GM13977 (cell line): ENCODE measurements around the gene MKX.

Source experiments
- DNase-seq: peaks from one replicate; pipeline ENCODE4 v3.0.0; 2012; ENCODE audit warnings: low spot score
- CTCF ChIP-seq: IDR thresholded peaks from 2 replicates; pipeline ENCODE4 v1.5.1; 2012; ENCODE audit warnings: mild to moderate bottlenecking, control low read depth; ENCODE audit not compliant: insufficient read depth; ENCODE audit errors: extremely low read depth, missing control alignments
- in situ Hi-C: fragments of 300-500 bp; cut with MboI; formaldehyde crosslinking; loops from one replicate; pipeline ENCODE4 v1.12.0; 2022; ENCODE audit warnings: low sequenced_read_pairs, low pct_unique_long_range_greater_than_20kb, mixed read lengths, inconsistent platforms; ENCODE audit not compliant: unreplicated experiment

Gene MKX

GRCh38 chr10:27679369-27679912 is 66.2 kb downstream of the MKX start:
- no peak for TF ChIP-seq CTCF
- in situ Hi-C loops, result no loop called here
- no peak for DNase-seq

GRCh38 chr10:27678166-27678565 is 67.5 kb downstream of the MKX start:
- TF ChIP-seq CTCF, result no peak
- DNase-seq, result no peak
- in situ Hi-C loops, result no loop called here

DNA sequence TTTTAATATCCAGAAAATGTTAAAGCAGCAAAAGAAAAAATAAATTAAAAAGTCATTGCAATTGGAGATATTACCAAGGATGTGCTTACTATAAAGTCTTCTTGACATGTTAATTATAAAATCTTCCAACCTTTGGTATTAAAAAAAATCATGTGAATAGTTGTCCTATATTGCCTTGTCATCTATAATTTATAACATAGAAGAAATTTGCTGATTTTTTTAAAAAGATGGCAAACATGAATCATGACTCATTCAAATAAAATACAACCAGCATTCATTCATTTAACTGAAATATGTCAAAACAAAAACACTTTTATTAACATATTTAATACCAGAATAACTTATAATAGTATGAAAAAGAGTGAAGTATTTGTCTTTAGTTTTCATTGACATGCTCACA is 72.6 kb downstream of the MKX start:
- no peak for TF ChIP-seq CTCF
- in situ Hi-C loops, result no loop called here

DNA sequence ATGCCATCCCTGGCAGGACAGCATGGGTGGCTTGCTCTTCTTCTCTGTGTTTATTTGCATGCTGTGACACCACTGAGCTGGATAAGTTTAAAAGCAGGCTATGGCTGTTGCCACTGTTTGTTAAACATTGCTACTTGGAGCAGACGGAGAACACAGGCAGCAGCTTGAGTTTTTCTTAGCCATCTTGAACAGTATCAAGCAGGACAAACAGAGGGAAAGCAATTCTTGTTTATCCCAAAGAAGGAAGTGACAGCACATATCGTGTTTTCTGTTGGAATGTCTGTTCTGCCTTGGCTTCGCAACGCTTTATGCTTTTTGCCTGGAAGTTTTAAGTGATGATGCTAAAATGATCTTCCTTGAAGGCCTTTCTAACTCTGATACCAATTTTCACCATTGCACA is 73.8 kb downstream of the MKX start:
- no peak for TF ChIP-seq CTCF
- in situ Hi-C loops, result no loop called here
- no peak for DNase-seq

More for the DNA sequence above, 72.6 kb downstream of the MKX start:
- DNase-seq, result no peak

GRCh38 chr10:27664461-27664860 is 81.2 kb downstream of the MKX start:
- in situ Hi-C loops, result no loop called here
- TF ChIP-seq CTCF, result no peak
- DNase-seq, result no peak

GRCh38 chr10:27663621-27664020 is 82.0 kb downstream of the MKX start:
- TF ChIP-seq CTCF, result no peak
- in situ Hi-C loops, result no loop called here
- no peak for DNase-seq
